ENCODE measurements around the gene PGC.

PGC gene

GRCh38 chr6:41777551-41778285 is 30.5 kb upstream of the PGC start:
- TF ChIP-seq, protein P1, sequence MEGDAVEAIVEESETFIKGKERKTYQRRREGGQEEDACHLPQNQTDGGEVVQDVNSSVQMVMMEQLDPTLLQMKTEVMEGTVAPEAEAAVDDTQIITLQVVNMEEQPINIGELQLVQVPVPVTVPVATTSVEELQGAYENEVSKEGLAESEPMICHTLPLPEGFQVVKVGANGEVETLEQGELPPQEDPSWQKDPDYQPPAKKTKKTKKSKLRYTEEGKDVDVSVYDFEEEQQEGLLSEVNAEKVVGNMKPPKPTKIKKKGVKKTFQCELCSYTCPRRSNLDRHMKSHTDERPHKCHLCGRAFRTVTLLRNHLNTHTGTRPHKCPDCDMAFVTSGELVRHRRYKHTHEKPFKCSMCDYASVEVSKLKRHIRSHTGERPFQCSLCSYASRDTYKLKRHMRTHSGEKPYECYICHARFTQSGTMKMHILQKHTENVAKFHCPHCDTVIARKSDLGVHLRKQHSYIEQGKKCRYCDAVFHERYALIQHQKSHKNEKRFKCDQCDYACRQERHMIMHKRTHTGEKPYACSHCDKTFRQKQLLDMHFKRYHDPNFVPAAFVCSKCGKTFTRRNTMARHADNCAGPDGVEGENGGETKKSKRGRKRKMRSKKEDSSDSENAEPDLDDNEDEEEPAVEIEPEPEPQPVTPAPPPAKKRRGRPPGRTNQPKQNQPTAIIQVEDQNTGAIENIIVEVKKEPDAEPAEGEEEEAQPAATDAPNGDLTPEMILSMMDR (IDR thresholded peaks at IDR 0.05; ENCODE audit: control extremely low read depth, extremely low read depth, low read depth, missing control alignments): no peak
- POLR2A ChIA-PET: interaction anchor here (0.5 kb wide), 1 partner anchor 668 kb away, joined by 3 read pairs; no protein-coding TSS in a partner anchor
- CTCF ChIA-PET: interaction anchor here (0.9 to 6.7 kb wide), 9 partner anchors 10 to 314 kb away, joined by 3 to 52 read pairs (median 6); partner anchors contain the start of gene TOMM6
- no peak for DNase-seq (ENCODE audit: extremely low spot score)

- no peak for DNase-seq (ENCODE audit: extremely low spot score)
- CTCF ChIA-PET: interaction anchor here (0.7 to 6.7 kb wide), 26 partner anchors 9 to 408 kb away, joined by 3 to 52 read pairs (median 4); partner anchors contain the start of gene TOMM6
- POLR2A ChIA-PET: no interaction called here
- TF ChIP-seq, protein P1 (IDR thresholded peaks at IDR 0.05; ENCODE audit: control extremely low read depth, extremely low read depth, low read depth, missing control alignments): no peak
Measured at GRCh38 chr6:41775293-41775882, 28.2 kb upstream of the PGC start.

DNA sequence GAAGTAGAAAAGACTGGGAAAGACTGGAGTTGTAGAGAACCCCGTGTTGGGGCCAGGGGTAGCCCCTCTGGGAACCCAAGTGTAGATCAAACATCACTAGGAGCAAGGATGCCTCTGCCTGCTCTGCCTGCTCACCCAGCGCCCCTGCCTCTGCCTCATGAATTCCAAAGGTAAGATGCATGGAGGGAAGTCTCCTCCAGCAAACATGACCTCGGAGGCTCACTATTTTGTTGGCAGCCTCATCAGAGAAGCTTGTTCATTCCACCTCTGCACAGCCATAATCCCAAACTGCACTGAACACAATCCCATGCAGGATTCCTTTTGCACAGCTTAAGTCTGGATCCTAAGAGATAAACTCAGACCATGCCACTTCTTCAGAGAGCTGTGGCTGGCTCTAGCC is 27.6 kb upstream of the PGC start:
- TF ChIP-seq, protein P1 (IDR thresholded peaks at IDR 0.05; ENCODE audit: control extremely low read depth, extremely low read depth, low read depth, missing control alignments): no peak
- no peak for DNase-seq (ENCODE audit: extremely low spot score)
- ChIA-PET CTCF (interaction anchor here (0.8 to 6.7 kb wide), 20 partner anchors 8 to 407 kb away, joined by 3 to 52 read pairs (median 4); partner anchors contain the start of gene TOMM6), POLR2A (no interaction called here)

DNA sequence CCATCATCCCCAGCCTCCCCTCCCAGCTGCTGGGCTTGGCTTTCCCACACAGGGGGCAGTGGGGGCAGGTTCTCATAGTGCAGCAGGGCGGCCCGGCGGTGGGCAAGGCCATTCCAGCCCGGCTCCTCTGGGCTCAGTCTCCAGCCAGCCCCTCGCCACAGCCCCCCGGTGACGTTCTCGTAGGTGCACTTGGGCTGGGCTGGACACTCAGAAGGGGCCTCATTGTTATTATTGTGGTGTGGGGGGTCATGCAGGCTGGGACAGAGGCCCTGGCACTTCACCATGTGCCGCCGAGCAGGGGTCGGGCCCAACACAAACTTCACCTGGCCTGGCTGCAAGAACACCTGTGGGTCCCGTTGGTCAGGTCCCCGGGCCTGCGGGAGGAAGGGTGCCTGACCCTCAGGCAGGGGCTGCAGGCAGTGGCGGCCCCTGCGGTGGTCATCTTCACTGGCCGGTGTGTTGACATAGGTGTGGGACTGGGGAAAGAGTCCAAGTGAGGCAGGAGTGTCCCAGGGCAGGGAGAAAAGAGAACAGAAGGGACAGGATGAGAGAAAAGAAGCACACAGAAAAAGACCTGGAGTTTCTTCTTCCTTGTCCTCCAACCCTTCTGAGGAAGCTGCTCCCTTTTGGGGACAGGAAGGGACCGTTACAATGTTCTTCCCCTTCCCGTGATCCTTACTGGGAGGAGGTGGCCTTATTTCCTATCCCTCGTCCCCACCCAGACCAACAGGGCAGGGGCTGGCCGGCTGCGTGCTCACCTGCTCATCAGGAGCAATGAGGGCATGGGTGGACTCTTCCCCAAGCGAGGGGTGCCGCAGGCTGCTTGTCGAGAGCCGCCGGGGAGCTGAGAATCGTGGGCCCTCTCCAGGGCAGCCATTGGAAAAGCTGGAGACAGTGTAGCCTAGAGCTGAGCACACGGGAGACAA is 24.1 kb upstream of the PGC start:
- TF ChIP-seq, protein P1 (IDR thresholded peaks at IDR 0.05; ENCODE audit: control extremely low read depth, extremely low read depth, low read depth, missing control alignments): no peak
- CTCF ChIA-PET: interaction anchor here (1.2 to 4.0 kb wide), 4 partner anchors 14 to 333 kb away, joined by 3 to 22 read pairs (median 5); partner anchors contain the start of gene TOMM6
- POLR2A ChIA-PET: interaction anchor here (0.6 kb wide), 1 partner anchor 9 kb away, joined by 10 read pairs; no protein-coding TSS in a partner anchor
- DNase-seq (ENCODE audit: extremely low spot score): no peak

GRCh38 chr6:41770381-41771057 is 23.3 kb upstream of the PGC start:
- CTCF ChIA-PET: interaction anchor here (4.0 kb wide), 1 partner anchor 16 kb away, joined by 22 read pairs; the partner anchor contains the start of gene TOMM6
- POLR2A ChIA-PET: no interaction called here
- TF ChIP-seq, protein P1 (IDR thresholded peaks at IDR 0.05; ENCODE audit: control extremely low read depth, extremely low read depth, low read depth, missing control alignments): no peak

More at GRCh38 chr6:41770381-41771057, 23.3 kb upstream of the PGC start:
- DNase-seq (ENCODE audit: extremely low spot score): no peak
